ENCODE measurements around the gene MAS1L. TPM values are rescaled to one million over a fixed set of nuclear protein-coding genes. Genes with fewer than 3 reads are reported as not detected.

MAS1L gene
- total RNA-seq, 4 donors from 2014 or later: 0.37 to 0.48 TPM; not detected in 2

GRCh38 chr6:29505808-29506207 lies 18.1 kb upstream of the MAS1L start:
- Histone ChIP-seq H3K27me3 (no peaks in the 10 kb centered on the region), H3K27ac (no peak overlapping the region), H3K36me3 (no peaks in the 10 kb centered on the region), H3K9me3 (no peaks in the 10 kb centered on the region), H3K4me3 (no peak overlapping the region), H3K4me1 (no peaks in the 10 kb centered on the region)
- TF ChIP-seq CTCF (IDR thresholded peaks at IDR 0.05) (no peak), POLR2A (IDR thresholded peaks at IDR 0.05) (no peak)
- intact Hi-C loops (cut with DNase I; ENCODE audit: low total_unique reads): no loop called here
- no peak for DNase-seq

- TF ChIP-seq POLR2A (IDR thresholded peaks at IDR 0.05): no peak
- no peak for TF ChIP-seq CTCF (IDR thresholded peaks at IDR 0.05)
- no peaks in the 10 kb centered on the region for H3K27me3 ChIP-seq
- intact Hi-C loops (cut with DNase I; ENCODE audit: low total_unique reads): no loop called here
These were observed 17.2 kb upstream of the MAS1L start for GRCh38 chr6:29504961-29505360.

DNA sequence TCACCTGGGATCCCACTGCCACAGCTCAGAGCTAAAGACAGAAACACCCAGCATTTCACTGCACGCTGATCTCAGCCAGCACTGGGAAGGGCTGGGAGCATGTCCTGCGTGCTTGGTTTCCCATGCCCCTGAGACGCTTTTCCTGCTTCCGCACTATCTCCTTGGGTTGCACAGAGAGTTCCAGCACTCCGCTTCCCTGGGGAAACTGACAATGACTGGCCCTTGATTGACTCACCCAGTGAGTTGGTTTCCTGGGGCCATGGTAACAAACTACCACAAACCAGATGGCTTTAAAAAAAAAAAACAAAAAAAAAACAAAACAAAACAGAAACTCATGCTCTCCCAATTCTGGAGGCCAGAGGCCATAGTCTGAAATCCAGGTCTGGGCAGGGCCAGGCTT lies 14.8 kb upstream of the MAS1L start:
- H3K9me3 ChIP-seq: no peaks in the 10 kb centered on the region
- H3K4me3 ChIP-seq: no peak overlapping the region
- no peak overlapping the region for H3K27ac ChIP-seq
- intact Hi-C loops (cut with DNase I; ENCODE audit: low total_unique reads): no loop called here
- TF ChIP-seq POLR2A (IDR thresholded peaks at IDR 0.05) (no peak), CTCF (IDR thresholded peaks at IDR 0.05) (no peak)
- H3K27me3 ChIP-seq: no peaks in the 10 kb centered on the region
- H3K36me3 ChIP-seq: no peaks in the 10 kb centered on the region
- H3K4me1 ChIP-seq: no peaks in the 10 kb centered on the region
- no peak for DNase-seq

More at GRCh38 chr6:29504961-29505360, 17.2 kb upstream of the MAS1L start:
- Histone ChIP-seq H3K27ac (no peak overlapping the region), H3K36me3 (no peaks in the 10 kb centered on the region), H3K4me3 (no peak overlapping the region), H3K4me1 (no peaks in the 10 kb centered on the region), H3K9me3 (no peaks in the 10 kb centered on the region)
- DNase-seq: no peak

GRCh38 chr6:29502181-29502580 lies 14.4 kb upstream of the MAS1L start:
- Histone ChIP-seq H3K27ac (no peak overlapping the region), H3K9me3 (no peaks in the 10 kb centered on the region), H3K27me3 (no peaks in the 10 kb centered on the region), H3K4me3 (no peak overlapping the region), H3K4me1 (no peaks in the 10 kb centered on the region), H3K36me3 (no peaks in the 10 kb centered on the region)
- no peak for DNase-seq
- intact Hi-C loops (cut with DNase I; ENCODE audit: low total_unique reads): no loop called here
- TF ChIP-seq CTCF (IDR thresholded peaks at IDR 0.05): no peak
- TF ChIP-seq POLR2A (IDR thresholded peaks at IDR 0.05): no peak

GRCh38 chr6:29501106-29501505 lies 13.3 kb upstream of the MAS1L start:
- no peaks in the 10 kb centered on the region for H3K9me3 ChIP-seq
- TF ChIP-seq CTCF (IDR thresholded peaks at IDR 0.05) (no peak), POLR2A (IDR thresholded peaks at IDR 0.05) (no peak)
- DNase-seq: no peak
- H3K4me1 ChIP-seq: no peaks in the 10 kb centered on the region
- H3K4me3 ChIP-seq: no peak overlapping the region
- no peak overlapping the region for H3K27ac ChIP-seq
- H3K36me3 ChIP-seq: no peaks in the 10 kb centered on the region
- intact Hi-C loops (cut with DNase I; ENCODE audit: low total_unique reads): no loop called here
- no peaks in the 10 kb centered on the region for H3K27me3 ChIP-seq
